Hepatocyte (in vitro differentiated cells): ENCODE results near the gene GRIK1.

Source experiments
- EZH2 ChIP-seq: fragments of 200-600 bp; sonication (generic); IDR thresholded peaks from 2 replicates; pipeline ENCODE4 v1.6.1; 2016; ENCODE audit warnings: antibody characterized with exemption, mild to moderate bottlenecking, borderline replicate concordance
- EZH2phosphoT487 ChIP-seq: fragments of 200-600 bp; sonication (generic); IDR thresholded peaks from one replicate; pipeline ENCODE4 v1.6.1; 2018; ENCODE audit warnings: antibody characterized with exemption, mild to moderate bottlenecking, low read depth, moderate library complexity; ENCODE audit not compliant: unreplicated experiment, severe bottlenecking
- TF ChIP-seq, protein P1 (sequence below): fragments of 200-600 bp; sonication (generic); IDR thresholded peaks from 2 replicates; pipeline ENCODE4 v1.5.1; 2016; ENCODE audit warnings: antibody characterized with exemption, mild to moderate bottlenecking; ENCODE audit not compliant: poor library complexity

DNA sequence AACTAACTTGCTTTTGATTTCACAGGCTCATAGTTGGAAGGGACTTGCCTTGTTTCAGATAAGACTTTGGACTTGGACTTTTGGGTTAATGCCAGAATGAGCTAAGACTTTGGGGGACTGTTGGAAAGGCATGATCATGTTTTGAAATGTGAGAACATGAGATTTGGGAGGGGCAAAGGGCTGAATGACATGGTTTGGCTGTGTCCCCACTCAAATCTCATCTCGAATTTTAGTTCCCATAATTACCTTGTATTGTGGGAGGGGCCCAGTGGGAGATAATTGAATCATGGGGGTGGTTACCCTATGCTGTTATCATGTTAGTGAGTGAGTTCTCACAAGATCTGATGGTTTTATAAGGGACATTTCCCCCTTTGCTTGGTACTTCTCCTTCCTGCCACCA lies 222.1 kb downstream of the GRIK1 start:
- TF ChIP-seq, protein P1, sequence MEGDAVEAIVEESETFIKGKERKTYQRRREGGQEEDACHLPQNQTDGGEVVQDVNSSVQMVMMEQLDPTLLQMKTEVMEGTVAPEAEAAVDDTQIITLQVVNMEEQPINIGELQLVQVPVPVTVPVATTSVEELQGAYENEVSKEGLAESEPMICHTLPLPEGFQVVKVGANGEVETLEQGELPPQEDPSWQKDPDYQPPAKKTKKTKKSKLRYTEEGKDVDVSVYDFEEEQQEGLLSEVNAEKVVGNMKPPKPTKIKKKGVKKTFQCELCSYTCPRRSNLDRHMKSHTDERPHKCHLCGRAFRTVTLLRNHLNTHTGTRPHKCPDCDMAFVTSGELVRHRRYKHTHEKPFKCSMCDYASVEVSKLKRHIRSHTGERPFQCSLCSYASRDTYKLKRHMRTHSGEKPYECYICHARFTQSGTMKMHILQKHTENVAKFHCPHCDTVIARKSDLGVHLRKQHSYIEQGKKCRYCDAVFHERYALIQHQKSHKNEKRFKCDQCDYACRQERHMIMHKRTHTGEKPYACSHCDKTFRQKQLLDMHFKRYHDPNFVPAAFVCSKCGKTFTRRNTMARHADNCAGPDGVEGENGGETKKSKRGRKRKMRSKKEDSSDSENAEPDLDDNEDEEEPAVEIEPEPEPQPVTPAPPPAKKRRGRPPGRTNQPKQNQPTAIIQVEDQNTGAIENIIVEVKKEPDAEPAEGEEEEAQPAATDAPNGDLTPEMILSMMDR, result no peak
- TF ChIP-seq EZH2 (no peak), EZH2phosphoT487 (no peak)
